Putamen (tissue), 1 donor: Measurements from ENCODE around the gene SHBG.
"Not testable (repeated sequence)": the region's sequence is repeated elsewhere in the genome, so short reads cannot be mapped to it uniquely, and the experiment has no call there.

Source experiments
- DNase-seq: peaks from one replicate; pipeline ENCODE4 v3.0.0-alpha.2; 2016; ENCODE audit warnings: low spot score

The SHBG gene

DNA sequence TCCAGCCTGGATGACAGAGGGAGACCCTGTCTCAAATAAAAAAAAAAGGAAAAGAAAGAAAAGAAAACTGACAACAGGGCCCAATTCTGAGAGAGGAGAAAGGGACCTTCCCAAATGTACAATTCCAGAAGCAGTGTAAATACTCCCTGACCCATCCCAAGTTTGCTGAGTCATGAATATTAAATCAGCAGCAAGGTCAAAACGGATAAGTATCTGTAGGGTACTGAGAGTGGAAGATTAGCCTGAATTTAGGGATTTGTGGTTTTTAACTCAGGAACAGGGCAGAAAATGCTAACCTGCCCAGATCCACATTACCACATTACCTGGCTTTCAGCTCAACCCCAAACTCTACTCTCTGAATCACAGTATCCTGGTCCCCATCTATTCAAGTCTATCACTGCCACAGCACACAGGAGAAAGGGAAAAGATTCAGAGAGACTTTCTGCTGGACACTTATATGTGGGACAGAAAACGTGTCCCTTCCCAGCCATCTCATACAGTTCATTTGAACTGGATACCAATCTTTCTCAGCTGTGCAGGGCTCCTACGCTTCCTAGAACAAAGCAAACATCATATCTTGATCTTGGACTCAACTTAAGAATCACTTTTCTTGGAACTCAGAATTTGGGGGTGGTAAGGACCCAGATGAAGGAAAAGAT, 18.2 kb upstream of the SHBG start:
- no peak for DNase-seq

DNA sequence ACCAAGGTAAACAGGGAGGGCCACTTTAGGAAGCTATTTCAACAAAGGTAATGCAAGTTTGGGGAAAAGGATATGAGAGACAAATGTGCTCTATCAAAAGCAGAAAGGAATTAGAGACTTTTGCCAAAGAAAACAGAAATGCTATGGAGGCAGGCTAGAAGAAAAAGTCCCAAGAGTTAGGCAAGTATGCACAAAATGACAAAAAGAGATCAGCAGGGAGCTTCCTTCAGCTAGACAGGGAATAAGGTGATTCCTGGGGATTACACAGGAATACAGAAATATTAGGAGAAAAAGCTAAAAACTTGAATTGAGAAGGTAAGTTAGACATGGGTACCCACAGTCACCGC, 17.7 kb upstream of the SHBG start:
- DNase-seq = no peak

DNA sequence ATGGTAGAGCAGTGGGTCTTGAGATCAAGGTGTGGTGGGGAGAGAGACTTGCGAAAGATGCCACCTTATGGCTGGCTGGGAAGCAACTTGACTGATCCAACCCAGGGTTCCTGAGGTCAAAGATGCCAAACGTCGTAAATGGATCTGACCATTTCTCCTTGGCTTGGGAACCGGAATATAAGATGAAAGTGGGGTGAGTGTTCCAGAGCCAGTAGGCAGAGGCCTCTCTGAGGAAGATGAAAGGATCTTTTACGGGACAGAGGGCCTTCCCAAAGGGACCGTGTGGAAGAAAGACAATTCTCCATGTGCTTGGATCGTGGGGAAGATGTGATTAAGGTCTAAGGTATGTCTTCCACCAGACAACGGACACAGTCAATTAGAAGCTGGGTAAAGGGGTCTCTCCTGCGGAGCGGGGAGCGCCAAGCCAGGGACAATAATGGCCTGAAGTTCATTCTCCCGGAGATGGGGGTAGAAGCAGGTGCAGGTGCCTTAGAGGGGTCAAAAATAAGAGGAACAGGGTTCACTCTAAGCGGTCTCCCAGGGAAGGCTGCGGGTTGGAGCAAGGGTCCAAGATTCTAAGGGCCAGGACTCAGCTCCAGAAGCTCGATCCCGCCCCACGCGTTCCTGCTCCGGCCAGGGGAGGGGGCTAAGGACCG, 16.0 kb upstream of the SHBG start:
- DNase-seq = no peak

DNA sequence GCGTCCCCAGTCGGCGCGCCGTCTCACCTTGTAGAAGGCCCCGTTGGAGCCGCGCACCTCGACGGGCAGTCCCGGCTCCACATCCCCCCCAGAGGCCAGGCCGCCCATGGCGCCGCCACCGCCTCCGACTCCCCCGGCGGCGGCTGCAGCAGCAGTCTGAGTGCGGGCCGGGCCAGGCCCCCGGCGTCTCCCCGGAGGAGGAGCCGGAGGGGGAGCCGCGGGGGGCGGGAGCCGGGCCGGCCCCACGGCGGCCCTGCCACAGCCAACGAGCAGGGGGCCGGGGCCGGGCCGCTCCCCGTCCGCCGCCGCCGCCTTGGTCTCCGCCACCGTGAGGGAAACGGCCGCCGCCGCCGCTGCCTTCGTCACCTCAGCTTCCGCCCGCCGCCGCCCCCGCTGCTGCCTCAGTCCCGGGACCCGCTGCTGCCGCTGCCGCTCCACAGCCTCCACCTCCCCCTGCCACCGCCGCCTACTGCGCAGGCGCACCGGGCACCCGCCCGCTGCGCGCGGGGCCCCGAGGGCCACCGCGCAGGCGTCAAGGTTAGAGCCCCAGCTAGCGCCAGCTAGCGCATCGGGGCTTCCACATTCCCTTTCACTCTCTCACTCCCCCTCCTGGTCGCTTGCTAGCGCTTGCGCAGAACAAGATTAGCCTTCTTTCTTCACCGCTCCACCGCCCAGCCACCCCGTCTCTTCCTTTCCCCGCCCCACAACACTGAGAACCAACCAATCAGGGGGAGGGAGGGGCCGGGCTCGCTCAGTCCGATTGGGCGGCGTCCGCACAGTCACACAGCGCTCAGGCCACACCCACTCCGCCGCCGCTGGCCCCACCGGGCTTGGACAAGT, 15.3 kb upstream of the SHBG start, which contains the start of gene FXR2:
Gene FXR2 (minus strand): TSS at position 473 of the 840 bp plus-strand sequence. CDS start 365 bp downstream, at position 108.
- DNase-seq = peak; percentile 100

DNA sequence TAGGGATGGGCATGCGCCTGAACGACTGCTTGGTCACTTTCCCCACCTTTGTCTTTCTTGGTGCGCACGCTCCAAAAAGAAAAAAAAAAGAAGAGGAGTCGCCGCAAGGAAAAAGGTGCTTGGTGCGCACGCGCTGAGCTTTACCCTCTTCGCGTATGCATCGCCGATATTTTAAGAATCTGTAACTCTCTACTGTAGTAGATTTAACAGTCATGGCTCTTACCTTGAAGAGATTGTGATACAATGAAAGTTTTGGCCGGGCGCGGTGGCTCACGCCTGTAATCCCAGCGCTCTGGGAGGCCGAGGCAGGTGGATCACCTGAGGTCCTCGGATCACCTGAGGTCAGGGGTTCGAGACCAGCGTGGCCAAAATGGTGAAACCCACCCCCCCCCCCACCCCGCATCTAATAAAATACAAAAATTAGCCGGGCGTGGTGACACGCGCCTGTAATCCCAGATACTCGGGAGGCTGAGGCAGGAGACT, 14.6 kb upstream of the SHBG start:
- DNase-seq = no peak

DNA sequence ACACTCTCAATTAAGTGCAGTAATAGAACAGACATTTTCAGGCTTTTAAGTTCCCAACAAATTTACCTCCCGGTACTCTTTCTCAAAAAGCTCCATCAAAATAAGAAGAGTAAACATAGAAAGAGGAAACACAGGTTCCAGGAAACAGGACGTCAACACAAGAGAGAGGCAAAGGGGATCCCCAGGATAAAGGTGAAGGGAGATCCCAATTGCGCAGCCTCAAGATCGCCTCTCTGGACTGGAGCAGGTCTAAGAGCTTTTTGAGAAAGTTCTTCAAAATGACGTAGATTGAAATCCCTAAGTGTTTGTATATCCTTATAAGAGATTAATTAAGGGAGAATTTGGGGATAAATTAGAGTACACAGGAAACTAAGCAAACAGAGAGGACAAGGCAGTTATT, 11.3 kb upstream of the SHBG start:
- no peak for DNase-seq

DNA sequence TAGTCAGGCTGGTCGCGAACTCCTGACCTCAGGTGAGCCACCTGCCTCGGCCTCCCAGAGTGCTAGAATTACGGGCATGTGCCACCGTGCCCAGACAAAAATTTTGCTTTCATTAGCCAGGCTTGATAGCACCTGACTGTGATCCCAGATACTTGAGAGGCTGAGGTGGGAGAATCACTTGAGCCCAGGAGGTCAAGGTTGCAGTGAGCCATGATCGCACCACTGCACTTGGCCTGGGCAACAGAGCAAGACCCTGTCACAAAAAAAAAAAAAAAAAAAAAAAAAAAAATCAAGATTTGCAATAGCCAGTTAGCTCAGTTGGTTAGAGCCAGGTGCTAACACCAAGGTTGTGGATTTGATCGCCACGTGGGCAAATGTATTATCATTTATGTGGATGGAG, 9.1 kb upstream of the SHBG start:
- no peak for DNase-seq

DNA sequence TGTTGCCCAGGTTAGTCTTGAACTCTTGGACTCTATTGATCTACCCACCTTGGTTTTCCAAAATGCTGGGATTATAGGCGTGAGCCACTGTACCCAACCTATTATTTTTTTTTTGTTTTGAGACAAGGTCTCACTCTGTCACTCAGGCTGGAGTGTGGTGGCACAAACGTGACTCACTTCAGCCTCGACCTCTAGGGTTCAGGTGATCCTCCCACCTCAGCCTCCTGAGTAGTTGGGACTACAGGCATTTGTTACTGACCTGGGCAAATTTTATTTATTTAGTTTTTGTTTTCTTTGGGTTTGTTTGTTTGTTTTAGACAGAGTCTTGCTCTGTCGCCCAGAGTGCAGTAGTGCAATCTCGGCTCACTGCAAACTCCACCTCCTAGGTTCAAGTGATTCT, 6.3 kb upstream of the SHBG start:
- no peak for DNase-seq

DNA sequence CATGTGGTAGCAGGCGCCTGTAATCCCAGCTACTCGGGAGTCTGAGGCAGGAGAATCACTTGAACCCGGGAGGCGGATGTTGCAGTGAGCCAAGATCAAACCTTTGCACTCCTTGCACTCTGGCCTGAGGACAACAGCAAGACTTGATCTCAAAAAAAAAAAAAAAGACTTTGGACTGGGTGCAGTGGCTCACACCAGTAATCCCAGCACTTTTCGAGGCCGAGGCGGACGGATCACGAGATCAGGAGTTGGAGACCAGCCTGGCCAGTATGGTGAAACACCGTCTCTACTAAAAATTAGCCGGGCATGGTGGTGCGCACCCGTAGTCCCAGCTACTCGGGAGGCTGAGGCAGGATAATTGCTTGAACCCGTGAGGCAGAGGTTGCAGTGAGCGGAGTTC, 4.2 kb upstream of the SHBG start:
- not testable (repeated sequence) for DNase-seq

DNA sequence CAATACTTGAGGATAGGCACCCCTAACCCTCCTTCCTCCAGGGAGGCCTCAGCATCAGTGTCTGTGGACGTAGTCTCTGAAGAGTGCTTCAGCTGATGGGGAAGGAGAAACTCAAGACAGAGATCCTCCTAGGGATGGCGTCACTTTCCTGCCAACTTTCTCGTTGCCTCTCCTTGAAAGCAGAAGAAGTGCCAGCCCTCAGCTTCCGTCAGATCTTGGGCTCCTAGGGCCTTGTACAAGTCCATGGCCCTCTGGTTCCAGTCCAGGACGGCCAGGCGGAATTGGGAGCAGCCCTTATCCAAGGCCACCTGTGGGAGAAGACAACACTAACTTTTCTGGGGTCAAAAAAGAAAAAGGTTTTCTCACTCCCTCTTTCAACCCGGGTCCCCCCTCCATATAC, 3.6 kb upstream of the SHBG start:
- no peak for DNase-seq

DNA sequence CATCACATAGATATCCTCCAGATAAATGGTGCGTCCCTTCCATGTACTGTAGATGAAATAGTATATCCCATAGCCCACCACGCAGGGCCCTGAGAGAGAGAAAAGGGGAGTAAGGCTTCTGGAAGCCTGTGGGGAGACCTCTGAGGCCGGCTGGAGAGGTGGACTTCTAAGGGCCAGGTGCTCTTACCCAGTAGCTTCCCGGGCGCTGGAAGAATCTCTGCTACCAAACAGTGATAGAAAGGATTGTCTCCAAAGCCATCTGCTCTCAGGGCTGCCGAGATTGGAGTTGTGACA, 3.0 kb upstream of the SHBG start:
- DNase-seq = no peak

DNA sequence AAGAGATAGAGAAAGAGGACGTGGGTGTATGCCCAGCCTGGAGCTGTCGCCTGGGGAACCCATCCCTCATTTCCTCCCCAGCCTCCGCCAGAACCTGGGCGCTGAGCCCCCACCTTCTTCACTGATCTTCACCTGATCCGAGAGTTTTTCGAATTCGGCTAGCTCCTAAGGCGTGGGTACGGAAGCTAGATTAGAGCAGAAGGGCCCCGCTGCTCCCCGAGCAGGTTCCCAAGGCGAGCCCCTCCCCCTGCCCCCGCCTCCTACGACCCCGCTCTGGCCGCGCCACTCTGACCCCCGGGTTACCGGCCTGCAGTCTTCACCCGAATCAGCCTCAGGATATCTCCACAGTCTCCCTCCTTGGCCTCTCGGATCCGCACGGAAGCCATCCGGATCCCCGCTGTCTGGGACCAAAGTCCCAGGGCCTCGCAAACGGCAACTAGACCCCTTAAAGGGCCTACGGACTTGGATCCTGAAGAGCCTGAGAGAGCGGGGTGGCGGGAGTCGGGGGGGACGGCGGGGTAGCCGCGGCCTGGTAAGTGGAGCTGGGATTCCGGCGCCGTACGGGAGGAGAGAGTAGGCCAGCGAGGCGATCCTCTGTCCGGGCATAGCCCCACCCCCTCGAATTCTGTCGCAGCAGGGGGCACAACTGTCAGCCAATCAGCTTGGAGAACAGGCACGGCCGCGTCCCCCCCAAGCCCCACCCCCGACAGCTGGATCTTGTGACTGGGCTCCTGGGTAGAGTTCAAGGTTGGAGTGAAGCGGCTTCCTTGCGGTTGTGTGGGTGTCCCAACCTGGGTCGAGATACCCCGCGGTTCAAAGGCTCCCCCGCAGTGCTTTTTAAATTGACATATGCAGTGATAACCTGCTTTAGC, 2.4 kb upstream of the SHBG start, which contains the start of gene SAT2:
Gene SAT2 (minus strand): TSS at position 572 of the 872 bp plus-strand sequence. CDS start 186 bp downstream, at position 386.
- DNase-seq = peak; percentile 96

DNA sequence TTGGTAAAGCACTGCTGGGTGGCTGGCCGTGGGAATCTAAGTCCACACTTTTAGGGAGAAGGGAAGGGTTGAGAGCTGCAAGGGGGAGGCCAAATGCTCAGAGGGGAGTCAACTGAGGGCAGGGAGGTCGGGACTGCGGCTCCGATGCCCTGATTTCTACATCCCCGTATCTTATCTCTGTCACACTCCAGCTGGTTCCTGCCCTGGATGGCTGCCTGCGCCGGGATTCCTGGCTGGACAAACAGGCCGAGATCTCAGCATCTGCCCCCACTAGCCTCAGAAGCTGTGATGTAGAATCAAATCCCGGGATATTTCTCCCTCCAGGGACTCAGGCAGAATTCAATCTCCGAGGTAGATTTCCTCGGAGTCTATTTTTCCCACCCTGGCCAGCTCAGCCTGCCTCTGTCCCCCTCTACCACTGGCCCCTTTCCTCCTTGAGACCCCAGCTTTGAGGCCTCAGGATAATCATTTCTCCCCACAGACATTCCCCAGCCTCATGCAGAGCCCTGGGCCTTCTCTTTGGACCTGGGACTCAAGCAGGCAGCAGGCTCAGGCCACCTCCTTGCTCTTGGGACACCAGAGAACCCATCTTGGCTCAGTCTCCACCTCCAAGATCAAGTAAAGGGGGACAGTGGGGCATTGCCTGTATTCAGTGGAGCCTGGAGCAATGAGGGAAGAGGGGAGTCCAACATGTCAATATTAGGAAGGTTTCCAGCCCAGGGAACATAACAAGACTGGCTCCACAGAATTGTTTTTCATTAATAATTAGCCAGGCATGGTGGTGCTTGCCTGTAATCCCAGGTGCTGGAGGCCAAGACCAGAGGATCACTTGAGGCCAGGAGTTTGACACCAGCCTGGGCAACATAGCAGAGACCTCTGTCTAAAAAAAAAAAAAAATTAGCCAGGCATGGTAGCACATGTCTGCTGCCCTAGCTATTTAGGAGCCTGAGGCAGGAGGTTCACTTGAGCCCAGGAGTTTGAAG, 1.8 kb downstream of the SHBG start:
- no peak for DNase-seq

DNA sequence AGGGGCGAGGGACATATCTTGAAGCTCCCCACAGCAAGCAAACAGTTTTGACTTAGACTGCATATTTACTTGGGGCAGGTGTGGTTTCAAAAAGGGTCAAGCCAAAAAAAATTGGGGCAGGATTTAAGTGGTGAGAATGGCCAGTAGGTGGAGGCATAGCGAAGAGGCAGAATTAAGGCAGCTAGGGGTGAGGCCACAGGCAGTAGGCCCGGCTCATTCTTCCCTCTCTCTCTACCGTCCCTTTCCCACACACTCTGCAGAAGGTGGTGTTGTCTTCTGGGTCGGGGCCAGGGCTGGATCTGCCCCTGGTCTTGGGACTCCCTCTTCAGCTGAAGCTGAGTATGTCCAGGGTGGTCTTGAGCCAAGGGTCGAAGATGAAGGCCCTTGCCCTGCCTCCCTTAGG, 2.6 kb downstream of the SHBG start:
- no peak for DNase-seq

DNA sequence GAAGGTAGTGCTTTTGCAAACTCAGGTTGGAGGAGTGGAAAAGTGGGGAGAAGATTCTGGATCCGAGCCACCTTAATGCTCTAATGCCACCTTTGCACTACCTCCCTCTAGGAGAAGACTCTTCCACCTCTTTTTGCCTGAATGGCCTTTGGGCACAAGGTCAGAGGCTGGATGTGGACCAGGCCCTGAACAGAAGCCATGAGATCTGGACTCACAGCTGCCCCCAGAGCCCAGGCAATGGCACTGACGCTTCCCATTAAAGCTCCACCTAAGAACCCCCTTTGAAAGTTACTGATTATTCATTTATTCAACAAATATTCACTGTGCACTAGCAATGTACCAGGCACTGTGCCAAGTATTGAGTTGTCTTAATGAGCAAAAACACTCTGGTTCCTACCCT, 3.2 kb downstream of the SHBG start:
- no peak for DNase-seq

DNA sequence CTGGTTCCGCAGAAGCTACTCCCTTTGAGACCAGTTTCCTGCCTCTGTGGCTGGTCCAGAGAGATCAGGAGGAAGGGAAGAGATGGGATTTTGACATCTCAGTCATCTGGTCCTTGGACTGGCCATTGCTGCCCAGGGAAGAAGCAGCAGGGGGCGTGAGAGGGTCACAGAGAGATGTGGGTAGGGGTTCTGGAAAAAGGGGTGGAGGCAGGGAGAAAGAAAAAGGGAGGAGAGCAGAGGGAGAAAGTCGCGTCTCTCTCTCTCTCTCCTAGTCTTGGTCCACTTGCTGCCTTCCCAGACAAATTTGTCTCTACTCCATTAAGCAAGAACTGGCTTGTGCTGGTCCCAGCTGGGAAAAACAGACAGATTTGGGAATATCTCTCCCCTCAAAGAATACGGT, 4.4 kb downstream of the SHBG start:
- DNase-seq = no peak

DNA sequence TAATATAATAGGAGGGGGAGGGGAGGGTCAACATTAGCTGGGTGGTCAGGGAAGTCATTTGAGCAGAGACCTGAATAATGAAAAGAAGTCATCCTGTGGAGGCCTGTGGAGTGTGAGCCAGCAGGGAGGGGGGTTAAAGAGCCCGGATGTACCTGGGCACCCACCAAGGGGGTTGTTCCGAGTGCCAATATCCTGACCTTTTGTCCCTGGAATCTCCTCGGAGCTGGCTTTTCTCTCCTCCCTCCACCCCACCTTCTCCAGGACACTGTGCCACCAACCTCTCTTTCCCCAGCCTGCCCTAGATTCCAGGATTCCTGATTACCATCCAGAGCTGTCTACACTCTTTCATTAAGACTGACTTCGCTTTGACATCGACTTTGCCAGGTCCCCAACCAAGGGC, 6.2 kb downstream of the SHBG start:
- DNase-seq = no peak

DNA sequence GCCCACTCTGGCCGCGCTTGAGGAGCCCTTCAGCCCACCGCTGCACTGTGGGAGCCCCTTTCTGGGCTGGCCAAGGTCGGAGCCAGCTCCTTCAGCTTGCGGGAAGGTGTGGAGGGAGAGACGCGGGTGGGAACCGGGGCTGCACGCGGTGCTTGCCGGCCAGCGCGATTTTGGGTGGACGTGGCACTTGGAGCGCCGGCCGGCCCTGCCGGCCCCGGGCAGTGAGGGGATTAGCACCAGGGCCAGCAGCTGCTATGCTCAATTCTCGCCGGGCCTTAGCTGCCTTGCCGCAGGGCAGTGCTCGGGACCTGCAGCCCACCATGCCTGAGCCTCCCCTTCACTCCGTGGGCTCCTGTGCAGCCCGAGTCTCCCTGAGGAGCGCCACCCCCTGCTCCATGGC, 10.8 kb downstream of the SHBG start:
- DNase-seq = no peak

DNA sequence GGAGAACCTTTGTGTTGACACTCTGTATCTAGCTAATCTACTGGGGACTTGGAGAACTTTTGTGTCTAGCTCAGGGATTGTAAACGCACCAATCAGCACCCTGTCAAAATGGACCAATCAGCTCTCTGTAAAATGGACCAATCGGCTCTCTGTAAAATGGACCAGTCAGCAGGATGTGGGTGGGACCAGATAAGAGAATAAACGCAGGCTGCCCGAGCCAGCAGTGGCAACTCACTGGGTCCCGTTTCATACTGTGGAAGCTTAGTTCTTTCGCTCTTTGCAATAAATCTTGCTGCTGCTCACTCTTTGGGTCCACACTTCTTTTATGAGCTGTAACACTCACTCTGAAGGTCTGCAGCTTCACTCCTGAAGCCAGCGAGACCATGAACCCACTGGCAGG, 11.7 kb downstream of the SHBG start:
- not testable (repeated sequence) for DNase-seq

DNA sequence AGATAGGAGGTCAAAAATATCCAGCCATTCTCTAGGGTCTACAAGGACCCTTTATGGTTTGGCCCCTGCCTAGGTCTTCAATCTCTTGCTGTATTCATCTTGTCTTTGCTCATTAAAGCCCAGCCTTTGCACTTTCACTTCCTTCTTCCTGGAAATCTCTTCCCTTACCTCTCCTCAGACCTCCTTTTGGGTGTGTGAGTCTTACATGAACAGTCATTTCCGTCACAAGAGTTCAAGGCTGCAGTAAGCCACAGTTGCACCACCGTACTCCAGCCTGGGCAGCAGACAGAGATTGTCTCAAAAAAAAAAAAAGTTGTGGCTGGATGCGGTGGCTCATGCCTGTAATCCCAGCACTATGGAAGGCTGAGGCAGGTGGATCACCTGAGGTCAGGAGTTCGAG, 14.8 kb downstream of the SHBG start:
- no peak for DNase-seq

DNA sequence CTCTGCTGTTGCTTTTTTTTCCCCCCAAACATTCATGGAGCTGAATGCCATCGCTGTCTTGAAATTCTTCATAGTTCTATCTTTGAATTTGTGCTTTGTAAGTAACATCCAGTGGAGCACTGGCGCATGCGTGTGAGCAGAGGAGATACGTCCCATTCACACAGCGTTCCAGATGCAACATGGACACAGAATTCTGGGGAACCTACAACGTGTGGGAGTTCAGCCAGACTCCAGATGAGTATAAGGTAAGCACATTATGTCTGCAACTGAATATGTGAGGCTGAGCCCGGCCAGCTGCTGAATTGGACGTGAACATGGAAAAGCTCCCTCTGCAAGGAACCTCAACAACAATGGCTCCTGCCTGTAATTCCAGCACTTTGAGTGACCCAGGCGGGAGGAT, 16.5 kb downstream of the SHBG start:
- DNase-seq = no peak
